ENCODE results near the gene KCNJ16. TPM values are rescaled to one million over a fixed set of nuclear protein-coding genes. Genes with fewer than 3 reads are reported as not detected.

The KCNJ16 gene
- total RNA-seq, 1 donor: not detected

DNA sequence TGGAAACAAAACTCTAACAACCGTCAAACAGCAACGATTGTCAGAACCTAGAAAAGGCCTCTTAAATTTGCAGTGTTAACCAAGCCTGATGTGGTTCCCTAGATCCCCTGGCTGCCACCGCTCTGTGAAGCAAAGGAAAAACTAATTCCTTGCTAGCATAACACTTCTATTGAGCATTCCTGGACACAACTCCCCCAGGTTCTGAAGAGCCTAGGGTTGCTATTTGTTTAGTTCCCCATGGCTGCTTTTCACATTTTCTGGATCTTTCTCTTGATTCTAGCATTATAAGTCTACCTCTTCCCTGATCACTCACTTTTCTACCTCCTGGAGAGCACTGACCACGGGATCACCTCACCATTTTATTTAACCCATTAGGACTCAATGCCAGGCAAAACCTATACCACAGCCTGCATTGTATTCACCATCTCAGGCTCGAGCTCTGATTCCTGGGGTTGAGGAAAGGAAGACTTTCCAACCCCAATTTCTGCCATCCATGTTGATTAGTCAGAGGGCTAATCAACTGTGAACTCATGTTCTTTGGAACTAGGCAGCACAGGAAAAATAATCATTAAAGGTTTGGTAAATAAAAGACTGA lies 692 bp upstream of the KCNJ16 start:
- DNase-seq (ENCODE audit: insufficient read length, low spot score, missing footprints): no peak
- Histone ChIP-seq H3K4me2 (ENCODE audit: insufficient read depth, low read length) (no peak overlapping the region), H3K4me1 (ENCODE audit: insufficient read depth, low read length) (no peaks in the 10 kb centered on the region), H2AFZ (ENCODE audit: low read length) (no peak overlapping the region), H4K20me1 (ENCODE audit: insufficient read depth, low read length) (no peaks in the 10 kb centered on the region), H3K36me3 (ENCODE audit: insufficient read depth, low read length) (no peaks in the 10 kb centered on the region), H3K79me2 (ENCODE audit: insufficient read depth, low read length) (no peaks in the 10 kb centered on the region), H3K27me3 (ENCODE audit: insufficient read depth, low read length) (no peaks in the 10 kb centered on the region), H3K27ac (ENCODE audit: low read depth, low read length) (no peak overlapping the region), H3K9me3 (ENCODE audit: low read depth, low read length) (no peaks in the 10 kb centered on the region), H3K4me3 (ENCODE audit: insufficient read depth, low read length) (no peak overlapping the region)
- TF ChIP-seq, protein P1, sequence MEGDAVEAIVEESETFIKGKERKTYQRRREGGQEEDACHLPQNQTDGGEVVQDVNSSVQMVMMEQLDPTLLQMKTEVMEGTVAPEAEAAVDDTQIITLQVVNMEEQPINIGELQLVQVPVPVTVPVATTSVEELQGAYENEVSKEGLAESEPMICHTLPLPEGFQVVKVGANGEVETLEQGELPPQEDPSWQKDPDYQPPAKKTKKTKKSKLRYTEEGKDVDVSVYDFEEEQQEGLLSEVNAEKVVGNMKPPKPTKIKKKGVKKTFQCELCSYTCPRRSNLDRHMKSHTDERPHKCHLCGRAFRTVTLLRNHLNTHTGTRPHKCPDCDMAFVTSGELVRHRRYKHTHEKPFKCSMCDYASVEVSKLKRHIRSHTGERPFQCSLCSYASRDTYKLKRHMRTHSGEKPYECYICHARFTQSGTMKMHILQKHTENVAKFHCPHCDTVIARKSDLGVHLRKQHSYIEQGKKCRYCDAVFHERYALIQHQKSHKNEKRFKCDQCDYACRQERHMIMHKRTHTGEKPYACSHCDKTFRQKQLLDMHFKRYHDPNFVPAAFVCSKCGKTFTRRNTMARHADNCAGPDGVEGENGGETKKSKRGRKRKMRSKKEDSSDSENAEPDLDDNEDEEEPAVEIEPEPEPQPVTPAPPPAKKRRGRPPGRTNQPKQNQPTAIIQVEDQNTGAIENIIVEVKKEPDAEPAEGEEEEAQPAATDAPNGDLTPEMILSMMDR (IDR thresholded peaks at IDR 0.05; ENCODE audit: extremely low read depth, low read depth, low read length): no peak

DNA sequence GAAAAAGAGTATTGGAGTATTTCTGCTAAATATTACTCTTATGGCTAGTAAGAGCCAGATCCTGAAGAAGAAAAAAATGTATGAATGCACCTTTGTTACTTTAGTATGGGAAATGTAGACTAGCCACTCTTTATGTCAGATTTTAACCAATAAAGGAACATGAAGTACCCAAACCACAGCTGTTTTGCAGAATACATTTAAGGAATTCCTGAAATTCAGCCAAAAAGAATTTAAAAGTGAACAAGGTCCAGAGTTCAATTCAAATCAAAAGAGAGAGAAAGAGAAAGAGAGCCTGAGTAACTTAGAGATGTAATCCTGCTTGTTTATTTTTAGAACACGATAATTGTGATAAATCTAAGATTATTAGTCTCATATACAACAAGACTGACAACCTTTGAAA lies 1.2 kb downstream of the KCNJ16 start:
- Histone ChIP-seq H3K27me3 (ENCODE audit: insufficient read depth, low read length) (no peaks in the 10 kb centered on the region), H3K4me3 (ENCODE audit: insufficient read depth, low read length) (no peak overlapping the region), H2AFZ (ENCODE audit: low read length) (no peak overlapping the region), H3K4me1 (ENCODE audit: insufficient read depth, low read length) (no peaks in the 10 kb centered on the region), H3K9me3 (ENCODE audit: low read depth, low read length) (no peaks in the 10 kb centered on the region), H3K36me3 (ENCODE audit: insufficient read depth, low read length) (no peaks in the 10 kb centered on the region), H3K79me2 (ENCODE audit: insufficient read depth, low read length) (no peaks in the 10 kb centered on the region), H4K20me1 (ENCODE audit: insufficient read depth, low read length) (no peaks in the 10 kb centered on the region), H3K4me2 (ENCODE audit: insufficient read depth, low read length) (no peak overlapping the region), H3K27ac (ENCODE audit: low read depth, low read length) (no peak overlapping the region)
- DNase-seq (ENCODE audit: insufficient read length, low spot score, missing footprints): no peak
- TF ChIP-seq, protein P1 (IDR thresholded peaks at IDR 0.05; ENCODE audit: extremely low read depth, low read depth, low read length): no peak

- Histone ChIP-seq H4K20me1 (ENCODE audit: insufficient read depth, low read length) (no peaks in the 10 kb centered on the region), H3K9me3 (ENCODE audit: low read depth, low read length) (no peaks in the 10 kb centered on the region), H2AFZ (ENCODE audit: low read length) (no peak overlapping the region), H3K36me3 (ENCODE audit: insufficient read depth, low read length) (no peaks in the 10 kb centered on the region), H3K27me3 (ENCODE audit: insufficient read depth, low read length) (no peaks in the 10 kb centered on the region), H3K4me3 (ENCODE audit: insufficient read depth, low read length) (no peak overlapping the region), H3K4me2 (ENCODE audit: insufficient read depth, low read length) (no peak overlapping the region), H3K79me2 (ENCODE audit: insufficient read depth, low read length) (no peaks in the 10 kb centered on the region), H3K4me1 (ENCODE audit: insufficient read depth, low read length) (no peaks in the 10 kb centered on the region), H3K27ac (ENCODE audit: low read depth, low read length) (no peak overlapping the region)
- DNase-seq (ENCODE audit: insufficient read length, low spot score, missing footprints): no peak
- TF ChIP-seq, protein P1 (IDR thresholded peaks at IDR 0.05; ENCODE audit: extremely low read depth, low read depth, low read length): no peak
Measured at GRCh38 chr17:70076831-70077230, 1.8 kb downstream of the KCNJ16 start.

DNA sequence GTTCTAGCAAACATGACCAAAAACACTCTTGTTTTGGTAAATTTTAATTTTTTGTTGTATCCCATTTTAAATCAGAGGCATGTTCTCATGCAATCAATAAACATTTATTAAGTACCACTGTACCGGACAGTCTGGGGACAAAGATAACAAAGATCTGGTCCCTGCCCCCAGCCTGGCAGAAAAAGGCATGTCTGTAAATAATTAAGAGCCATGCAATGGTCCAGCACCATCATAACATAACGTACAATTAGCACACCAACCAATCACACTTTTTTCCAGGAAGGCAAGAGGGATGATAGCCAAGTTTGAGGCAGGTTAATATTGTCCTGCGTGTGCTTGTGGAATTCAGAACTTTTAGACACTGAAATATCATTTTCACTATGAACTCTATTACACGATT lies 3.5 kb downstream of the KCNJ16 start:
- Histone ChIP-seq H3K79me2 (ENCODE audit: insufficient read depth, low read length) (no peaks in the 10 kb centered on the region), H3K4me3 (ENCODE audit: insufficient read depth, low read length) (no peak overlapping the region), H3K27me3 (ENCODE audit: insufficient read depth, low read length) (no peaks in the 10 kb centered on the region), H3K4me2 (ENCODE audit: insufficient read depth, low read length) (no peak overlapping the region), H4K20me1 (ENCODE audit: insufficient read depth, low read length) (no peaks in the 10 kb centered on the region), H2AFZ (ENCODE audit: low read length) (no peak overlapping the region), H3K36me3 (ENCODE audit: insufficient read depth, low read length) (no peaks in the 10 kb centered on the region), H3K9me3 (ENCODE audit: low read depth, low read length) (no peaks in the 10 kb centered on the region), H3K4me1 (ENCODE audit: insufficient read depth, low read length) (no peaks in the 10 kb centered on the region), H3K27ac (ENCODE audit: low read depth, low read length) (no peak overlapping the region)
- TF ChIP-seq, protein P1 (IDR thresholded peaks at IDR 0.05; ENCODE audit: extremely low read depth, low read depth, low read length): no peak
- DNase-seq (ENCODE audit: insufficient read length, low spot score, missing footprints): no peak

Data from osteoblast (primary cell).